GM18858 (cell line): Measurements from ENCODE around the gene STAT4.

Experiments
- ATAC-seq: cut with Tn5 transposase; IDR thresholded peaks from one replicate; pipeline ENCODE4 v1.9.1; 2021; ENCODE audit not compliant: unreplicated experiment

Gene STAT4

GRCh38 chr2:191048073-191048472 lies 102.7 kb downstream of the STAT4 start:
- no peak for ATAC-seq

DNA sequence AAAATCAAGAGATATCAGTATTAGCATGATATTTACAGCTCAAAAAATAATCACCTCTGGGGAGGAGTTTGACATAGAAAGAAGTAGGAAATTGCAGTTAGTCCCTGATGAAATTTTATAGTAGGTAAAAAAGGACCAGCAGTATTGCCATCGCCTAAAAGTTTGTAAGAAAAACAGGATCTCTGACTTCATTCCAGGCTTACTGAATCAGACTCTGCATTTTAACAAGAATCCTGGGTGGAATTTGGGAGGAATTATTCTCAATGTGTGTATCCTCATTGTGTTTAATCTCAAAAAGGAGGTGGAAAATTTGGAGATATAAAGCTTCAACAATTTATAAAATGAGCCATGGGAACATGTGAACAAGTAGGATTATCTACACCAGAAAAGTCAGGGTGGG lies 105.7 kb downstream of the STAT4 start:
- ATAC-seq = no peak

DNA sequence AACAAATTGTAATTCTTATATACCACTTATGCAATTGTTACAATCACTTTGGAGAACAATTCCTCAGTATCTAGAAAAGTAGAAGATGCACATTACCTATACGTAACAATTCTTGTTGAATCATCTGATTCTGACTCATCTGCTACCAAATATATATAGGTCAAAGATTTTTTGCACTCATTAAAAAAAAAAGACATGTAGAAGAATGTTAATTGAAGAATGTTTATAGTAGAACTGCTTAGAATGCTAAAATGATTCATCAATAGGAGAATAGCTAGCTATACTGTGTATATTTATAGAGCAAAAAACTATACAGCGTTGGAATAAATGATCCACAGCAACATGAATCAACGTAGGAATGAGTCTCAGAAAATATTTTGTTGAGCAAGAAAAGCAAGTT lies 107.4 kb downstream of the STAT4 start:
- ATAC-seq = no peak

- no peak for ATAC-seq
Measured at GRCh38 chr2:191041418-191042161, 109.2 kb downstream of the STAT4 start.

- no peak for ATAC-seq
Measured at GRCh38 chr2:191039616-191040015, 111.2 kb downstream of the STAT4 start.

GRCh38 chr2:191038741-191039140 lies 112.1 kb downstream of the STAT4 start:
- ATAC-seq = no peak

GRCh38 chr2:191038241-191038725 lies 112.5 kb downstream of the STAT4 start:
- no peak for ATAC-seq

DNA sequence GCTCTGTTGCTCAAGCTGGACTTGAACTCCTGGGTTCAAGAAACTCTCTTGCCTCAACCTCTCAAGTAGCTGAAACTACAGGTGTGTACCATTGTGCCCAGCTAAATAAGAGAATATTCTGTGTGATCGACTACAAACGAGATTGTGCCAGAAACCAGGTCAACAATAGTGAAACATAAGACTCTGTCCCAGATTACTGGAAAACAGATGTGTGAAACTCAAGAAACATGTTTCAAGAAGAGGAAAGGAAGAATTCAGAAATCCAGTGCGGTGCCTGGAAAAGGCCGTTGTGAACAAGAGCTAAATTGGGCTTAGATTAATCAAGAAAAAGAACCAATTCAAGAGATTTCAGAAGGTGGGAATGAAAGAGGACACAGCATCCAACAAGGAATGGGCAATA lies 113.4 kb downstream of the STAT4 start:
- no peak for ATAC-seq

GRCh38 chr2:191036363-191036762 lies 114.4 kb downstream of the STAT4 start:
- ATAC-seq = no peak

- ATAC-seq = no peak
Measured at GRCh38 chr2:191032588-191033429, 118.0 kb downstream of the STAT4 start.

- no peak for ATAC-seq
Measured at GRCh38 chr2:191031256-191031655, 119.5 kb downstream of the STAT4 start.

GRCh38 chr2:191030521-191031154 lies 120.2 kb downstream of the STAT4 start:
- peak; percentile 94 for ATAC-seq

DNA sequence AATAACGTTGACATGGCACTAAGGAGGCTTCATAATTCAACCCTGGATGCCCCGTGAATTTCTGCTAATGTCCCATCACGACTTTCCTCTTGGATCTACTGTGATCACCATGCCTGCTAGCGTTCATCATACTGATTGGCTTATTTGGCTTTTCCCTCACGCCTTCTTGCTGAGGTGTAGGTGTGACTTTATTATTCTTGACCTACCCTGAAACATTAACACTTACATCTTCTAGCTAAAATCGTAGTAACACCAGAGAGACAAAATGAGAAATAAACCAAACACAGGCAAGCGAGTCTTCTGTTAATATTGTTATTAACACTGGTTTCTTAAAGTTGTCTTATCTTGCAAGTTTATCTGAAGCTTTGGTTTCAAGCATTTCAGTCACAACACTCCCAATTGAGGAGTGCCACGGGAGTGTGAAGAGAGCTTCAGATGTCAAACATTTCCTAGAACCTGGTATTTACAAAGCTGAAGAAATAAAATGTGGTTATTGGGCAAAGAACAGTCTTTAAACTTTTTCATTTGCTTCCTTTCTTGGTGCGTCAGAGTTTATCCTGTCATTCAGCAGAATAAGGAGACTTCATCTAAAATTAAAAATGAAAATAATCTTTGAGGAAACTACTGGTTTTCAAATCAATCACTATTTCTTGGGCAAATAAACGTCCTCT lies 121.4 kb downstream of the STAT4 start:
- no peak for ATAC-seq

- ATAC-seq = no peak
Measured at GRCh38 chr2:191026377-191026776, 124.4 kb downstream of the STAT4 start.

DNA sequence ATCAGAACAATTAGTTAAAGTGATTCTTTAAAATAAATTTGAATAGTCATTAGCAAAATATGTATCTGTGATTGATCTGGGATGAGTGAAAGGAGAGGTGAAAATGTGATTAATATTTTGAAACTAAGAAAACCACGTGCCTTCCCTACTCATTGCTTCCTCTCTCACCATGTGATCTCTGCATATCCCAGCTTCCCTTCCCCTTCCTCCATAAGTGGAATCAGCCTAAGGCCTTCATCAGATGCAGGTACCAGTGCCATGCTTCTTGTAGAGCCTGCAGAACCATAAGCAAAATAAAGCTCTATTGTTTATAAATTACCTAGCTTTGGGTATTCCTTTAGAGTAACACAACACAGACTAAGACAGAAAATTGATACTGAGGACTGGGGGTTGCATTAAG lies 125.7 kb downstream of the STAT4 start:
- no peak for ATAC-seq

DNA sequence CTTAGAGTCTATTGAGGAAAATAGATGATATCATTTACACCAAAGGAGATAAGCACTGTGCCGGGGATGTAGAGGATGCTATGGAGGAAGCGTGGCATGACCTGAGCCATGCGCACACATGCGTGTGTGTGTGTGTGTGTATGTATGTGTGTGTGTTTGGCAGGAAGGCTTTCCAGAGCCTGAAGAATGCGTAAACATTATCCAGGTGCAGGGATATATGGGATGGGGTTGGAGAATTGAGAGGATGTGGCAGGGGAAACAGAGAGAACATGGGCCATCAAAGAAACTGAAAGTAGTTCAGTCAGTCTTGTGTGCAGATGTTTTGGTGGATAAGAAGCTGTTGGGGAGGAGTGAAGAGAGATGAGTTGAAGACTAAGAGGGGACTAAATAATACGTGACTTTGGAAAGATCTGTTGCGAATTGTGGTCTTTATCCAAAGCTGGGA lies 127.5 kb downstream of the STAT4 start:
- ATAC-seq = no peak

- peak; percentile 7 for ATAC-seq
Measured at GRCh38 chr2:191020742-191021381, 129.9 kb downstream of the STAT4 start.

GRCh38 chr2:191020221-191020741 lies 130.5 kb downstream of the STAT4 start:
- ATAC-seq = peak; percentile 74

GRCh38 chr2:191019376-191019775 lies 131.4 kb downstream of the STAT4 start:
- ATAC-seq = no peak

GRCh38 chr2:191018643-191019119 lies 132.1 kb downstream of the STAT4 start:
- no peak for ATAC-seq
